Measurements from ENCODE around the gene ACTR3C. TPM values are rescaled to one million over a fixed set of nuclear protein-coding genes. Genes with fewer than 3 reads are reported as not detected.

ACTR3C gene
- total and polyA plus RNA-seq, 10 of the 15 experiments (the other 5 are each of a cell fraction or from before 2014, with no cell fraction given), result 2.0 to 10.2 (median 6.3) TPM

DNA sequence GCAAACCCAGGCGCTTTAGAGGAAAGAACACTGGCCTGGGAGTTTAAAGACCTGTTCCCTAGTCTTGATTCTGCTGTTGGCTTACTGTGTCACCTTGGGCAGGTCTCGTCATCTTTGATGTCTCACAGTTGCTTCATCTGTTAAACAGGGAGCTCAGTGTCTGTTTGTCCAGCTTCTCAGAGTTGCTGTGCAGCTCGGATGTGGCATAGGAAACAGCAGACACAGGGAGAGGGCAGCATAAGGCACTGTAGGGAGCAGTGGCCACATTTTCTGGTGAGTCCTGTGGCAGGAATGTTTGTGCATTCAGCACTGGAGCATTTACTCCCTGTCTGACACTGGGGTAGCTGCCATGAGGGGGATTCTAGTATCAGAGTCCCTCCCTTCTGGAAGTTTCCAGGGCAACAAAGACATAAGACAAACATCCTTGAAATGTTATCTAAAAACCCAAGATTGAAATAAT is 47.3 kb upstream of the ACTR3C start:
- Histone ChIP-seq H3K9me3 (replicated peaks; ENCODE audit: control insufficient read depth, insufficient read depth, low read length) (no peaks in the 10 kb centered on the region), H3K36me3 (ENCODE audit: control insufficient read depth in 2 of 2, insufficient read depth in 2 of 2, low read length in 1 of 2) (peaks cover 17 to 20% of the 10 kb centered on the region in 2 experiments), H3K79me2 (ENCODE audit: control insufficient read depth, insufficient read depth, low read length) (peaks cover 69% of the 10 kb centered on the region), H3K4me2 (ENCODE audit: control insufficient read depth, insufficient read depth) (peak overlapping the region; percentile 99), H4K20me1 (ENCODE audit: control insufficient read depth, insufficient read depth) (no peaks in the 10 kb centered on the region; the same call in 1 of the 2 replicates), H2AFZ (ENCODE audit: control insufficient read depth, low read depth, low read length) (no peak overlapping the region), H3K27ac (ENCODE audit: control insufficient read depth, insufficient read depth) (peak overlapping the region; percentile 97), H3K4me3 (peak overlapping the region; percentile 96; the same call in 1 of the 2 replicates), H3K9ac (ENCODE audit: control insufficient read depth, insufficient read depth, low read length) (peak overlapping the region; percentile 99), H3K27me3 (replicated peaks in 1 of 2; ENCODE audit: control insufficient read depth in 2 of 2, insufficient read depth in 2 of 2, low read length in 1 of 2) (no peaks in the 10 kb centered on the region), H3K4me1 (ENCODE audit: control insufficient read depth, insufficient read depth, low read length) (peaks cover 36% of the 10 kb centered on the region)
- ChIA-PET POLR2A (interaction anchor here (0.6 to 4.9 kb wide), 7 partner anchors 10 to 63 kb away, joined by 3 to 46 read pairs (median 10); a partner anchor contains a TSS), RAD21 (ENCODE audit: unreplicated experiment) (interaction anchor here (1.3 to 5.3 kb wide), 8 partner anchors 7 to 67 kb away, joined by 3 to 45 read pairs (median 15); a partner anchor contains a TSS), SMC1A (ENCODE audit: uncharacterized antibody, unreplicated experiment) (interaction anchor here (0.6 to 5.6 kb wide), 9 partner anchors 7 to 507 kb away, joined by 3 to 41 read pairs (median 7); a partner anchor contains a TSS), CTCF (interaction anchor here (0.9 to 7.7 kb wide), 7 partner anchors 7 to 84 kb away, joined by 3 to 70 read pairs (median 10); a partner anchor contains a TSS)
- no TSS peak for BruUV-seq (replicated peaks)
- intact Hi-C loops (cut with micrococcal nuclease; ENCODE audit: unreplicated experiment) (no loop called here), in situ Hi-C loops (cut with MboI) (no loop called here)
- ATAC-seq (no peak), DNase-seq (ENCODE audit: low read depth, low spot score) (no peak), FAIRE-seq (no peak)
- TF ChIP-seq IRF4 (IDR thresholded peaks at IDR 0.05; ENCODE audit: low read depth, low read length), result no peak
- no peak for TF ChIP-seq IKZF1 (conservative IDR thresholded peaks at IDR 0.05)
- TF ChIP-seq NFIC (IDR thresholded peaks at IDR 0.05; ENCODE audit: low read depth, low read length), result no peak
- no peak for TF ChIP-seq SMAD1 (IDR thresholded peaks at IDR 0.05; ENCODE audit: low read depth, partially characterized antibody)
- TF ChIP-seq POLR2A (IDR thresholded peaks at IDR 0.05; ENCODE audit: low read depth, low read length), result peak; percentile 3; the same call in 1 of the 2 replicates
- TF ChIP-seq, protein P1, sequence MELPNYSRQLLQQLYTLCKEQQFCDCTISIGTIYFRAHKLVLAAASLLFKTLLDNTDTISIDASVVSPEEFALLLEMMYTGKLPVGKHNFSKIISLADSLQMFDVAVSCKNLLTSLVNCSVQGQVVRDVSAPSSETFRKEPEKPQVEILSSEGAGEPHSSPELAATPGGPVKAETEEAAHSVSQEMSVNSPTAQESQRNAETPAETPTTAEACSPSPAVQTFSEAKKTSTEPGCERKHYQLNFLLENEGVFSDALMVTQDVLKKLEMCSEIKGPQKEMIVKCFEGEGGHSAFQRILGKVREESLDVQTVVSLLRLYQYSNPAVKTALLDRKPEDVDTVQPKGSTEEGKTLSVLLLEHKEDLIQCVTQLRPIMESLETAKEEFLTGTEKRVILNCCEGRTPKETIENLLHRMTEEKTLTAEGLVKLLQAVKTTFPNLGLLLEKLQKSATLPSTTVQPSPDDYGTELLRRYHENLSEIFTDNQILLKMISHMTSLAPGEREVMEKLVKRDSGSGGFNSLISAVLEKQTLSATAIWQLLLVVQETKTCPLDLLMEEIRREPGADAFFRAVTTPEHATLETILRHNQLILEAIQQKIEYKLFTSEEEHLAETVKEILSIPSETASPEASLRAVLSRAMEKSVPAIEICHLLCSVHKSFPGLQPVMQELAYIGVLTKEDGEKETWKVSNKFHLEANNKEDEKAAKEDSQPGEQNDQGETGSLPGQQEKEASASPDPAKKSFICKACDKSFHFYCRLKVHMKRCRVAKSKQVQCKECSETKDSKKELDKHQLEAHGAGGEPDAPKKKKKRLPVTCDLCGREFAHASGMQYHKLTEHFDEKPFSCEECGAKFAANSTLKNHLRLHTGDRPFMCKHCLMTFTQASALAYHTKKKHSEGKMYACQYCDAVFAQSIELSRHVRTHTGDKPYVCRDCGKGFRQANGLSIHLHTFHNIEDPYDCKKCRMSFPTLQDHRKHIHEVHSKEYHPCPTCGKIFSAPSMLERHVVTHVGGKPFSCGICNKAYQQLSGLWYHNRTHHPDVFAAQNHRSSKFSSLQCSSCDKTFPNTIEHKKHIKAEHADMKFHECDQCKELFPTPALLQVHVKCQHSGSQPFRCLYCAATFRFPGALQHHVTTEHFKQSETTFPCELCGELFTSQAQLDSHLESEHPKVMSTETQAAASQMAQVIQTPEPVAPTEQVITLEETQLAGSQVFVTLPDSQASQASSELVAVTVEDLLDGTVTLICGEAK (IDR thresholded peaks at IDR 0.05; ENCODE audit: borderline replicate concordance), result no peak
- TF ChIP-seq TCF7 (IDR thresholded peaks at IDR 0.05; ENCODE audit: borderline replicate concordance), result no peak
- no peak for TF ChIP-seq POLR2AphosphoS2 (IDR thresholded peaks at IDR 0.05; ENCODE audit: low read depth, low read length)
- TF ChIP-seq LARP7 (IDR thresholded peaks at IDR 0.05), result no peak
- no peak for TF ChIP-seq EED (IDR thresholded peaks at IDR 0.05; ENCODE audit: low read depth)
- TF ChIP-seq POLR2AphosphoS5 (IDR thresholded peaks at IDR 0.05; ENCODE audit: low read length), result 0 out of 2 replicates have a peak, but pooled peaks have one; percentile 1
- WGBS (ENCODE audit: insufficient coverage, insufficient replicate concordance, low lambda C conversion rate, missing lambda C conversion rate), result 95% methylated on average over 3 of the region's 3 CpGs
